Right lobe of liver (tissue), 6 donors: Measurements from ENCODE around the gene PICALM. TPM values are rescaled to one million over a fixed set of nuclear protein-coding genes. Genes with fewer than 3 reads are reported as not detected.
A peak's percentile ranks its signal among the peaks of the same experiment; 100 is the strongest.

Source experiments
- ATAC-seq, 4 donors: fragments of 200-7000 bp; cut with Tn5 transposase; one replicate each; pipeline ENCODE4 v1.9.1; 2020; ENCODE audit warnings: mild to moderate bottlenecking in 4 of 4, moderate library complexity in 4 of 4
- DNase-seq, 3 donors: peaks; one replicate each; pipeline ENCODE4 v3.0.0-alpha.2; 2020
- H3K27ac ChIP-seq, 3 donors: fragments of 200-600 bp; one replicate each; pipeline ENCODE4 v1.8.0; 2022
- H3K27me3 ChIP-seq, 2 donors: fragments of 200-600 bp; one replicate each; pipeline ENCODE4 v1.8.0; 2022
- H3K36me3 ChIP-seq, 4 donors: fragments of 200-600 bp; sonication (generic) in 1 of 4; one replicate each; pipeline versions ENCODE4 v1.5.1 to v1.8.0; 2017 to 2022; ENCODE audit warnings: control low read depth in 1 of 4
- H3K4me1 ChIP-seq, 4 donors: fragments of 200-600 bp; sonication (generic) in 1 of 4; one replicate each; pipeline versions ENCODE4 v1.5.1 to v1.8.0; 2017 to 2022; ENCODE audit warnings: control low read depth in 1 of 4
- H3K4me3 ChIP-seq, 3 donors: fragments of 200-600 bp; one replicate each; pipeline ENCODE4 v1.8.0; 2022
- H3K9me3 ChIP-seq, 4 donors: fragments of 200-600 bp; sonication (generic) in 1 of 4; one replicate each; pipeline versions ENCODE4 v1.5.1 to v1.8.0; 2017 to 2022; ENCODE audit warnings: control low read depth in 1 of 4
- POLR2A ChIP-seq: fragments of 450-650 bp; IDR thresholded peaks from one replicate; pipeline ENCODE4 v1.6.1; 2017; ENCODE audit warnings: antibody characterized with exemption, mild to moderate bottlenecking
- WGBS: methylation state at CpG from one replicate; pipeline ENCODE4 v1.1.6; 2018; ENCODE audit warnings: low coverage, low lambda C conversion rate; ENCODE audit not compliant: insufficient coverage; ENCODE audit errors: missing lambda C conversion rate; 5-methylcytosine and 5-hydroxymethylcytosine counted together
- intact Hi-C, 2 donors: fragments of 100-400 bp; cut with DNase I; formaldehyde crosslinking; loops; one replicate each; pipeline versions ENCODE4 v1.11.2 to v1.14.1; 2022
- total RNA-seq, 6 experiments: library from RNA; depleted of rRNA in 2 of 6; stranded (reverse); fragments of >200 nt in 2 of 6; fragmentation: NEBNext Ultra II Directional in 3 of 6; extraction: Animal tissue kit (Norgen Biotek cat#: 25700) in 3 of 6; gene quantifications; one replicate each; pipeline versions ENCODE4 v1.1.0 to v1.2.4, GENCODE V29; 2016 to 2023
- TF ChIP-seq, protein P1 (sequence below), 4 donors: fragments of 200-600 bp in 3 of 4; fragments of 450-650 bp in 1 of 4; IDR thresholded peaks; one replicate each; pipeline versions ENCODE4 v1.5.1 to v1.8.0; 2016 to 2022; ENCODE audit warnings: antibody characterized with exemption in 4 of 4, mild to moderate bottlenecking in 2 of 4
- donor health status: DM: no; HTN: yes; CAD: no.
- donor health status: DM: no; HTN: no; CAD: no.
- donor health status: DM: no; HTN: no; CAD: no.
- donor health status: DM: no; HTN: yes; CAD: no.
- donor health status: DM: no; HTN: yes; CAD: no.

PICALM gene
- total RNA-seq, 6 experiments from 2014 or later = 84.1 to 137 (median 97.6) TPM

DNA sequence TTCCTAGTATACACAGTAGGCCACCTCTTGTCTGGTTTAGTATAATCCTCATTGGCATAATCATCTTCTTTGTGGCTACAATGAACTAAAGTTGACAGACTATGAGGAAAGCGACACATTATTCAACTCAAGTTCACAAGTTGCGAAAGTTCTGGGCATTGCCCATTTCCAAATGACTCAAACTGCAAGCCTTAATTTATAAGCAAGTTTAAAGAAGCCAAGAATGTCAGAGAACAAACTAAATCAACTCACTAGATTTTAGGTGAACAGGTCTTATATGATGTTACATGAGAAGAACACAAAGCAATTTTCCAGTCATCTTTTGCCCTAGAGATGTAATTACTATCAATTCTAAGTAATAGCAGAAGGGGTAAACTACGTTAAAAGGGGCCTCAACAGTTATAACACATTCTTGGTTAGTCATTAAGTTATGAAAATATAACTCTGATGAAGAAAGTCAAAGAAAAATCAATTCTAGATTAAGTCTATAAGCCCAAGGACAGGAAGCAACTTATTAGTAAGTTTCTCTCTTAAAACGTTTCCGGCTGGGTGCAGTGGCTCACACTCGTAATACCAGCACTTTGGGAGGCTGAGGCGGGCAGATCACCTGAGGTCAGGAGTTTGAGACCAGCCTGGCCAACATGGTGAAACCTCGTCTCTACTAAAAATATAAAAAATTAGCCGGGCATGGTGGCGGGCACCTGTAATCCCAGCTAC, 21.5 kb downstream of the PICALM start:
- H3K4me1 ChIP-seq = peaks cover 0 to 49% (median 17%) of the 10 kb centered on the region in 4 donors
- TF ChIP-seq, protein P1, sequence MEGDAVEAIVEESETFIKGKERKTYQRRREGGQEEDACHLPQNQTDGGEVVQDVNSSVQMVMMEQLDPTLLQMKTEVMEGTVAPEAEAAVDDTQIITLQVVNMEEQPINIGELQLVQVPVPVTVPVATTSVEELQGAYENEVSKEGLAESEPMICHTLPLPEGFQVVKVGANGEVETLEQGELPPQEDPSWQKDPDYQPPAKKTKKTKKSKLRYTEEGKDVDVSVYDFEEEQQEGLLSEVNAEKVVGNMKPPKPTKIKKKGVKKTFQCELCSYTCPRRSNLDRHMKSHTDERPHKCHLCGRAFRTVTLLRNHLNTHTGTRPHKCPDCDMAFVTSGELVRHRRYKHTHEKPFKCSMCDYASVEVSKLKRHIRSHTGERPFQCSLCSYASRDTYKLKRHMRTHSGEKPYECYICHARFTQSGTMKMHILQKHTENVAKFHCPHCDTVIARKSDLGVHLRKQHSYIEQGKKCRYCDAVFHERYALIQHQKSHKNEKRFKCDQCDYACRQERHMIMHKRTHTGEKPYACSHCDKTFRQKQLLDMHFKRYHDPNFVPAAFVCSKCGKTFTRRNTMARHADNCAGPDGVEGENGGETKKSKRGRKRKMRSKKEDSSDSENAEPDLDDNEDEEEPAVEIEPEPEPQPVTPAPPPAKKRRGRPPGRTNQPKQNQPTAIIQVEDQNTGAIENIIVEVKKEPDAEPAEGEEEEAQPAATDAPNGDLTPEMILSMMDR (IDR thresholded peaks at IDR 0.05) = no peak
- no peak for TF ChIP-seq POLR2A
- intact Hi-C loops = loop anchor here in 1 of 2 donors (10.0 kb wide), 1 partner anchor 147 kb away; no protein-coding TSS in a partner anchor
- no peak overlapping the region for H3K27ac ChIP-seq
- no peak overlapping the region for H3K4me3 ChIP-seq
- ATAC-seq (peak in 3 of 4 donors; percentile 41 to 67 (median 63)), DNase-seq (no peak)
- 45% methylated on average over 7 of the region's 10 CpGs for WGBS
- H3K9me3 ChIP-seq = no peaks in the 10 kb centered on the region
- H3K27me3 ChIP-seq = no peaks in the 10 kb centered on the region
- no peaks in the 10 kb centered on the region for H3K36me3 ChIP-seq

DNA sequence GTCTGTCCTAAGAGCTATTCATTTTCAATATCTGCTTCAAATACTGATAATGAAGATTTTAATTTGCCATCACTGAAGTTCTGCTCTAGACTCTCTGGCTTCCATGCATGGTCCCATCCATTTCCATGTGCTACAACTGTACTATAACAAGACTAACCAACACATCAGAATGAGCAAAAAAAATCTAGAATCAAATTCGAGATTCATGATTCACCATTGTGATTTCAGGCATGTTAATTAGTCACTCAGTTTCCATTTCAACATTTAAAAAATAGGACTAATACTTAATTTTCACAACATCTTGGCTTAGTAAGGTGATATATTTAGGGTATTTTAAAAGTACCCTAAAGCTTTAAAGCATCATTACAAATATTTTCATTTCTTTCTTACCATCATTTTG, 22.8 kb downstream of the PICALM start:
- WGBS = 63% methylated on average over 1 of the region's 1 CpG
- ATAC-seq = no peak
- DNase-seq = no peak
- Histone ChIP-seq H3K36me3 (no peaks in the 10 kb centered on the region), H3K27me3 (no peaks in the 10 kb centered on the region), H3K4me3 (no peak overlapping the region), H3K4me1 (peaks cover 0 to 60% (median 22%) of the 10 kb centered on the region in 4 donors), H3K9me3 (no peaks in the 10 kb centered on the region), H3K27ac (no peak overlapping the region)
- TF ChIP-seq POLR2A = no peak
- TF ChIP-seq, protein P1 (IDR thresholded peaks at IDR 0.05) = no peak
- intact Hi-C loops = loop anchor here in 1 of 2 donors (10.0 kb wide), 1 partner anchor 149 kb away; no protein-coding TSS in a partner anchor

DNA sequence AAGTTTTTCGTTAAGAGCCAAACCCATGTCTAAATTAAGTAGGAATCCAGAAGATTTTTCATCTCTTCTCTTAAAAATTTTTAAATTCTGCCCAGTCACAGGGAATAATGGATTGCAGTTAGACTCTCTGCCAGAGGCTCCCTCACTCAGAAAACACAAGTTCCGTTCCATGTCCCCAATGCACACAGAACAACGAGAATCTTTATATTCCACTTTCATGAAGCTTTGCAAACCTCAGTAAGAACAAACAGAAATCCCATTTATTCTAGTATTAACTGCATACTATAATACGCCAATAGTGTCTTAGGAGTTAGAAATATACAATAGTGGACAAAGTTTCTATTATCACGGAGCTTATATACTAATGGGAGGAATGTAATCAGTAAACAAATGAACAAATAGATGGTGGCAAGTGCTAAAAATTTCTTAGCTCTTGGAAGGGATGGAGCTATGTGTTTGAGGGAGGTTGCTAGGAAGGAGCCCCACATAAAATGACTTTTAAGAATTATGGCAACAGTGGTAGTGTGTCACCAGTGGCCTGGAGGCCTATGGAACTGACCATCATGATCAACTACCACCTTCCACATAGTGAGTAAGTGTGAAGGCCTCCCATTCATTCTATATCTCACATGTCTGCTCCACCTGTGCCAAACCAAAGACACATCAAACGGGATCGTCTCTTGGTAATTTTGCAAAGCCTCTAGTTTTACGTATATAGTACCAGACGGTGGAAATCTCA, 24.9 kb downstream of the PICALM start:
- Histone ChIP-seq H3K9me3 (no peaks in the 10 kb centered on the region), H3K36me3 (no peaks in the 10 kb centered on the region), H3K4me1 (peaks cover 0 to 58% (median 19%) of the 10 kb centered on the region in 4 donors), H3K27ac (no peak overlapping the region), H3K27me3 (no peaks in the 10 kb centered on the region), H3K4me3 (no peak overlapping the region)
- no peak for TF ChIP-seq POLR2A
- TF ChIP-seq, protein P1 (IDR thresholded peaks at IDR 0.05) = no peak
- 70% methylated on average over 9 of the region's 9 CpGs for WGBS
- intact Hi-C loops = loop anchor here in 1 of 2 donors (10.0 kb wide), 1 partner anchor 151 kb away; no protein-coding TSS in a partner anchor
- ATAC-seq = no peak
- DNase-seq = no peak

DNA sequence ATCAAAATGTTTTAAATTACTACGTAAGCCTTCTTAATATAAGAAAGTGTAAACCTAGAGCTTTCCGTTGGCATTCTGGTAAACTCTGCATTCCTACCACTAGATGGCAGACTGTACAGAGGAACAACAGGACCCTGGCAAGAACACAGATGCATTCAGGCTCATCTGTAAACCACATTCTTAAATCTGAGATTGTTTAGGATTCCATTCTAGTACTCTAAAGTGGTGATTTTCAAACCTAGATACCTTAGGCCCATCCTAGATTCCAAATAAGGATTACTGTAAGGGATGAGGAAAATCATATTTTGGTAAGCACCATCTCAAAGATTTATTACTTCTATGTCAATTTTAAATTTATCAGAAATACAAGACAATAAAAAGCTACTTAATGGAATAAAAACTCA, 26.9 kb downstream of the PICALM start:
- Histone ChIP-seq H3K27me3 (no peaks in the 10 kb centered on the region), H3K9me3 (no peaks in the 10 kb centered on the region), H3K27ac (peak overlapping the region in 2 of 3 donors; percentile 5 to 6), H3K36me3 (no peaks in the 10 kb centered on the region), H3K4me1 (peaks cover 0 to 43% (median 12%) of the 10 kb centered on the region in 4 donors), H3K4me3 (no peak overlapping the region)
- ATAC-seq (peak; percentile 95 to 97 (median 96)), DNase-seq (peak in 1 of 3 donors; percentile 62)
- WGBS = 3% methylated on average over 2 of the region's 2 CpGs
- TF ChIP-seq, protein P1 (IDR thresholded peaks at IDR 0.05) = peak; percentile 90 to 99 (median 96)
- TF ChIP-seq POLR2A = no peak
- intact Hi-C loops = loop anchor here in 1 of 2 donors (10.0 kb wide), 1 partner anchor 153 kb away; no protein-coding TSS in a partner anchor
